ENCODE data around the gene ATP13A5.

Gene ATP13A5

GRCh38 chr3:193344486-193344885 is 34.1 kb downstream of the ATP13A5 start:
- no peak for DNase-seq

DNA sequence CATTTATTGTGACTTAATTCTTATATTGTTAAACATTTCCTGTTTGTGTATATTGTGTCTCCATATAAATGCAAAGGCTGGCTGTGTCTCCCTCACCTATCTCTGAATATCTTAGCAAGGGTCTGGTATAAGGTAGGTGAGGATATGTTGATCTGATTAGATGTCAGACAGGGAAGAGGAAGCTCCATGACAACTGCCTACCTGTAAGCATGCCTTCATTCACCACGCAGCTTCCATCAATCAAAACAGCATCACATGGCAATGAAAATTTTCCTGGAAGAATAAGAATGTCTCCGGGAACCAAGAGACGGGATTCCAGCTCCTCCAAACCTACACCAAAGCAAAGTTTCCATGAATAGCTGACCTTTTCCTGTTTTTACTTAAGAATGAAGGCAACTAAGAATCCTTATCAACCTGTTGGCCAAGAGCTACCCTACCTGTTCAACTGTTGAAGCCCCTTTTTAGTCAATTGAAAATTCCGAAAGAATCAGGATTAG is 34.8 kb downstream of the ATP13A5 start:
- no peak for DNase-seq

DNA sequence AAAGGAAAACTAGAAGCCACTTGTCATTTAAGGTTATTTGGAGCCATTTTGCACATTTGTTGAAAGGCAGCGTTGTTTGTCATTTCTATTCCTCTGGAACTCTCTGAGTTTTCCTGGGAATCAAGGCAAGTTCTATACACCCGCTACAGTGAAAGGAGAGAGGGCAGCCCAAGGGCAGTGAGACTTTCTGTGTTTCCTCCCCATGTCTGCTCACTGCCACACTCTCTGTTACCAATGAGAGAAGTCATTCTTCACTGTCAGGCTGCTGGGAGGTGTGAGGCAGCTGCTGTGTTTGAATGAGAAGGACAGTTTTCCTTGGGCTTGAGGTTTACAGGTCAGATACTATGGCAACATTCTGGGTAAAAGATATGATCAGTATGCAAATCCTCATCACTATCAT is 36.0 kb downstream of the ATP13A5 start:
- DNase-seq = no peak

DNA sequence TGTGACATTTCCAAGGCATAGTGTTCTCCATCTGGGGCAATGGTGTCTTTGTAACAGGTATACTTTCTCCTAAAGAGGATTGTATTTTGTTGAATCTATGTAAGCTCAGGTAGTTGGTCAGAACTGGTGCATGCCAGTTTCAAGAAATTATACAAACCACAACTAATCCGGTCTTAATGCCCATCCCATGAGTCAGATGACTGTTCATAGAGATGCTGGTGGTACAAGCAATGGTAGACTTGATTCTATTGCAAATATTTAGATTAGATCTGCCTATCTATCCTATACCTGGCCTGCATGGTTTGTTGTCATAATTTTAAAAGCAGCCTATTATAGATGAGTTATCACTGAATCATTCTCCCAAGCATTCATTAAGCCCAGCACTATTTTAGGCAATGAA is 43.5 kb downstream of the ATP13A5 start:
- no peak for DNase-seq

DNA sequence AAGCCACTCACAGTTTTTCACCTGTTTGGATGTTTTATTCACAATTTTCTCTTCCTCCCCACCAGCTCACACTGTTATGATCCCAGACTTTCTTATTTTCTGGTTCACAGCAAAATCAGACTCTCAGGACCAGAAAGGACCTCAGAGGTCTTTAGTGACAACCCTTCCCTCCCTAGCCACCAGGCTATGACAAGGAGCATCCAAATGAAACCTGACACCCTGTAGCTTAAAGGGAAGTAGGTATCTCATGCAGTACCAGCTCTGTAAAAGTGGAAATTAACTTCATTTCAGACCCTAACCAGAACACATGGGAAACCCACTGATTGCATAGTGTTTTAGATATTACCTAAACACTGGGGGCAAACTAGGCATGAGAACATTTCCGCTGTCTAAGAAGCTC is 45.3 kb downstream of the ATP13A5 start:
- no peak for DNase-seq

GRCh38 chr3:193330555-193331204 is 47.9 kb downstream of the ATP13A5 start:
- DNase-seq = no peak

DNA sequence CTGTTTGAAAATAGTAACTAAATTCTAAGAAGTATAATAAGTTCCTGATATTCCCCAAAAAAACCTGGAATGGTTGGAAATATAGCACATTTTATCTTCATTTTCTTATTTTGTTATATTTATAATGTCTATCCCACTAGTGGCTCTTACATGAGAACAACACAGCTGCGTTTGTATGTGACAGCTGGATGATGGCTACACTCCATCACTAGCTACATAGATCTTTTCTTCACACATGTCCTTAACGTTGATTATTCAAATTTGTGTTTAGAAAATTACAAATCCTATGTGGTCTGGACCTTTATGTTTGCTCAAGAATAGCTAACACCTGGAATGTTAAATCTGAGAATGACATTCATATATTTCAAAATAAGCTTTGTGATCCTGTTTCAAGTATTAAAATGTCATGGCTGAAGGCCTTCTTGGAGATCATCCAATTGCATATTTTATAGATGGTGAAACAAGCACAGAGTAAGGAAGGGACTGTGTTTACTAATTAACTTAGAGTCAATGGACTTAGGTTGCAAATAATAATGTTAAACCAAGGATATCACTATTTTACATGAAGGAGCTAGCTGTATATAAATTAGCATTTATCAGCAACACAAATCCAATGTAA is 60.8 kb downstream of the ATP13A5 start:
- no peak for DNase-seq

DNA sequence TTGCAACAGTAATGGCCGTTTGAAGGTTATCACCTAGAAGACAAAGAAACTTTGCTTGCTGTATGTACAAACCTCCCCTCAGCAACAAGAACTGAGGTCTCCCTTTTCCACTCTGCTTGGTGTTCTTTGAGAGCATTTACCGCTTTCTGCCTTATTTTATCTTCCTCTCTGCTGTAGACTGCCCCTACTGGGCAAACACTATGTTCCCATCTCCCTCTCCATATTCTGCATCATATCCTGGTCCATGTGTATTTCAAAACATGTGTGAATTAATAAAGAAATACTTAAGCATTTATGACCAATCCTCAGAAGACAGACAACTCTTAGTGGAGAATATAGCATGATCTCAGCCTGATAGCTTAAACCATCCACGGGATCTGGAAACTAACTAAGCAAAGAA is 64.4 kb downstream of the ATP13A5 start:
- DNase-seq = no peak

- DNase-seq = no peak
Measured at GRCh38 chr3:193313061-193313958, 65.2 kb downstream of the ATP13A5 start.

- DNase-seq = no peak
Measured at GRCh38 chr3:193310914-193311723, 67.4 kb downstream of the ATP13A5 start.

- DNase-seq = no peak
Measured at GRCh38 chr3:193305356-193305755, 73.2 kb downstream of the ATP13A5 start.

DNA sequence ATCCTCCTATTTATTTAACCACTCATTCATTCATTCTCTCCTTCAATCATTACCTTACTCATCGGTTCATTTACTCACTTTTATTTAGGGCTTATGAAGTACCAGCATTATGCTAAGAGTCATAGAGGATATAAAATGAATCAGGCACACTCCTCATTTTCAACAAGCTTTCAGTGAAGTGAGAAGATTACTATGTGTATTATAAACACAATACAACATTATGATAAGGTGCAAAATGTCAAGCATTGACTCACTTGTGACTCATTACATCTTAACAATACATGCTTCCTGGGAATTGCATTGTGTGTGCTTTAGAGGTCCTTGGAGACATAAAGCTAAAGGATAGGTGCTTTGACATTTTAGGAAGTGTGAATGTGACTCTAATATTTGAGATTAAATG is 77.1 kb downstream of the ATP13A5 start:
- DNase-seq = no peak

DNA sequence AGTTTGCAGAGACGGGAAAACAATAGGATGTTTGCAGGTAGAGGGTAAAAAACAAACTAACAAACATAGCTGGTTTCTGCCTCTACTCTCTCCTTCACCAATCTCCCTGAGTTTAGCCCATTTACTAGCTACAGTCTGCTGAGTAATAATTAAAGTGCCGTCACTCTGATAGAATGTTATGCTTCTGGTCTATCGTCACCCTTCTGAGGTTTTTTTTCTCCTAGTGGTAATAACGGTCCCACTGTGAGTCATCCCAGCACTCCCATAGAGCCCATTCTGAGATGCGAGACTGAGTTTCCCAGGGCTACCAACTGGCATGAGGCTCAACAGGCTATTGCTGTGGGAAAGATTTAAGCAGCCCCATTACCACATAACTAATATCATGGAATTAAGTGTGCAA is 81.1 kb downstream of the ATP13A5 start:
- peak in 1 of 5 donors; percentile 20 for DNase-seq

DNA sequence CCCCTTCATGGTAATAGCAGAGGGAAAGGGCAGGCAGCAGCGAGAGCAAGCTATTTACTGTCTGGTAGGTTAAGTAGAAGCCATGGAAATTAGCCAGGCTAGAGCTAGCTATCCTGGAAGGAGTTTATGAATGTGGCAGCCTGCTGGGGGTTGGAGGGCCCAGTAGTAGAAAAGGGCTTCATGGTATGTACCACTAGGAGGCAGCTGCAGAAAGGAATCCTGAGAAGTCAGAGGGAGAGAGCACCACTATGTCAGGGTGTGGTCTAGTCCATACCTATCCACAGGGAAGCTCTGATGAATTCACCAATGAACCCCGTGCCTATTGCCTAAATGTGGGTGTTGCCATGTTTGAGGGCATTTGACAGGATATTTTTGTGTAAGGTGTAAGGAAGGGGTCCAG is 82.6 kb downstream of the ATP13A5 start:
- DNase-seq = no peak

GRCh38 chr3:193292386-193292785 is 86.2 kb downstream of the ATP13A5 start:
- no peak for DNase-seq

DNA sequence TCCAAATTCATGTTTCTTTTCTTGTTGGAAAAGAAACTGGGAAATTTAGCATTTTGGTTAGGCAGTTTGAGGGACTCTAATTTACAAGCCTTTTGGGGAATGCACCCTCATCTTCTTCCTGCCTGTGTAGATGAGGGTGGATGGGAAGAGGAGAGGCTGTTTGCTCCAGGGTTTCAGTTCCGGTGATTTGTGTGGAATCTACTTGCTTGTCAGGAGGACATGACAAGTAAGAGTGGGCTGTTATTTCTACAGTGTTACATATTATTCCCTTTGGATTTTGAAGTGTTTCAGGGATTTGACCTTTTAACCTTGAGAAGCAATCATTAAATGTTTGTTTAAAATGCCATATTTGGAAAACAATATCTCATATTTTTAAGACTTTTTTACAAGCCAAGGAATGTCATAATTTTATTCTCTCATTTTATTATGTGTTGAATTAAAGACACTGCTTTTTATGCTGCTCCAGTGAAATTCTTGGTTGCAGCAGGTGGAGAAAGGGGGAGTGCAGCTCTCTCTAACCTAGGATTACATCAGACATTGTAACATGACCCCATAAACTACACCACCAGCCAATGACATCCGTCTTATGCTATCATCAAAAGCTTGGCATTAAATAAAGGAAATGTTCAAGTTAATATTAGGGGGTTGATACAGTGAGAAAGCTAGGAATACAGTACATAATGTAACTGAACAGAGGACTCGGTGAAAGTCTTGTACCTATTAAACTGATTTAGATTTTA is 107.3 kb downstream of the ATP13A5 start:
- DNase-seq = no peak

DNA sequence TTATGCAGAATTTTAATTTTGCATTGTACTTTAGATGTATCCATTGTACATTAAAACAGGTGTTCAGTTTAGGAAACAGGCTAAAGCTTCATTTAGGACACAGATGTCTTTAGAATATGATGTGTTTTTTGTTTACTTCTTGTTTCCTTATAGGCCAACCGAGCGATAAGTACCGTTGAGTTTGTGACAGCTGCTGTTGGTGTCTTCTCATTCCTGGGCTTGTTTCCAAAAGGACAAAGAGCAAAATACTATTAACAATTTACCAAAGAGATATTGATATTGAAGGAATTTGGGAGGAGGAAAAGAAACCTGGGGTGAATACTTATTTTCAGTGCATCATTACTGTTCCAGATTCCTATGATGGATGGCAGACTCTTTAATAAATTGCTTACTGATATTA is 108.1 kb downstream of the ATP13A5 start:
- no peak for DNase-seq

- DNase-seq = no peak
Measured at GRCh38 chr3:193269343-193270028, 109.1 kb downstream of the ATP13A5 start.

GRCh38 chr3:193262707-193263106 is 115.8 kb downstream of the ATP13A5 start:
- no peak for DNase-seq

GRCh38 chr3:193261970-193262369 is 116.6 kb downstream of the ATP13A5 start:
- DNase-seq = no peak

DNA sequence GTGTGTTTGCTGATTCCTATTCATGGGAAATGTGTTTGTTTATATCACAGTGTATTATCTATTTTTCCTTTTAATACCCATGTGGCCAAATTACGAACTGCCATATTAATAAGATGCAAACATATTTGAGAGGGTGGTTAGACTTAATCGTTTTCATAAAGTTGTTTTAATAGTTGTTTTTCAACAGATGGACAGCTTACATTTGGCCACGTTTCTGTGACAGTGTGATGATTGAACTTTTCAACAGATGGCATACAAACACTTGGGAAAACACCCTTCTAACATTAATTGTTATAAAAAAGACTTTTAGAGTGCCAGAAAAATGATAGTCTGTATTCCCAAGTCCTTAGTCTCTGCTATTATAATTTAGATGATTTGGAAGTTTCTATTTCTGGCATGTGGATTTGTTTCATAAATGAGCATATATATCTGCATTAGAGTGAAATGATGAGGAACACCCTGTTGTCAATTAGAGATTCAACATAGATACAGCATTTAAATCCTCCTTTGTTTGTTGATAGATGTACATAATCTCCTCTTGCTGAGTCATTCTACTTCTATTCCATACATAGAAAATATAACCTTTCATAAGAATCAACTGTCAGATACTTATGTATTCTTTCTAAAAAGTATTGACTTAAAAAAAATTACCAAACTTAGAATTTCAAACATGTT is 124.4 kb downstream of the ATP13A5 start:
- DNase-seq = no peak

Data from T-helper 1 cell (primary cell).